GM08714 (cell line): ENCODE data around the gene VAT1L.

Experiments
- H3K4me3 ChIP-seq: fragments of 200-500 bp; sonication (Bioruptor generic); 2 replicates; pipeline ENCODE4 v1.5.1; 2014; ENCODE audit warnings: mild to moderate bottlenecking, low read length, inconsistent platforms
- ZNF274 ChIP-seq: IDR thresholded peaks from 2 replicates; pipeline ENCODE4 v1.6.1; 2012; ENCODE audit warnings: mild to moderate bottlenecking, low read depth, low read length

VAT1L gene

DNA sequence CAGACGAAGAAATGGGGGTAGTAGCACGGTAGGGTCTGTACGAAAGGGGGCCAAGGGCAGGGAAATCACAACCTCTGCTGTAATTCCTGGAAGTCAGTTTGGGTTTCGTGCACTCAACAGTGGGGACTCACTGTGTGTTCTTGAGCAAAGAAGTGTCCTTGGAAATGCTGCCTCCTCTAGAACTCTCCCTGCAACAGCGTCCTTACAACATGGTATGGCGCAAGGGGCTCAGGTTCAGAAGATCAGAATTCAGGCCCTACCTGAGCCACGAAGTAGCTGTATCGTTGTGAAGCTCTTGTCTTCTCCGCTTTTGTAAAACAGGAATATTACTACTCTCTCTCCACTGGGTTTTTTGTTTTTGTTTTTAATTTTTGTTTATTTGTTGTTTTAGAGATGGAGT is 127.7 kb downstream of the VAT1L start:
- no peak for TF ChIP-seq ZNF274
- H3K4me3 ChIP-seq = no peak overlapping the region

DNA sequence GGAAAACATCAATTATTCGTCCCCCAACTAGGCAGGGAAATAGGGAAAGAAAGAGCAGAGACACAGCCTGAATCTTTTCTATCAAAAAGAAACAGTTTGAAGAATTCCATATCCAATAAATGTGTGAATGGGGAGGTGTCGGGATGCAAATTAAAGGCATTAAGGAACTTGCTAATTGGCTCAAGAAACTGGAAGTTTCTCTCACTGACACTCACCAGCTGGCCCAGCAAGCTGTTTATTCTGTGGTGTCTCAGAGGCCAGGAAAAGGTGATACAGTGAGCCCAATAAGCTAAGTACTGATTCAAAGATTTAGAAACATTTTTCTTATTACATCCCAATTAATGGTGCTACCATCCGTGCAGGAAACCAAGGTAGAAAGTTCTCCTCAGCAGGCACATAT is 129.6 kb downstream of the VAT1L start:
- TF ChIP-seq ZNF274 = no peak

DNA sequence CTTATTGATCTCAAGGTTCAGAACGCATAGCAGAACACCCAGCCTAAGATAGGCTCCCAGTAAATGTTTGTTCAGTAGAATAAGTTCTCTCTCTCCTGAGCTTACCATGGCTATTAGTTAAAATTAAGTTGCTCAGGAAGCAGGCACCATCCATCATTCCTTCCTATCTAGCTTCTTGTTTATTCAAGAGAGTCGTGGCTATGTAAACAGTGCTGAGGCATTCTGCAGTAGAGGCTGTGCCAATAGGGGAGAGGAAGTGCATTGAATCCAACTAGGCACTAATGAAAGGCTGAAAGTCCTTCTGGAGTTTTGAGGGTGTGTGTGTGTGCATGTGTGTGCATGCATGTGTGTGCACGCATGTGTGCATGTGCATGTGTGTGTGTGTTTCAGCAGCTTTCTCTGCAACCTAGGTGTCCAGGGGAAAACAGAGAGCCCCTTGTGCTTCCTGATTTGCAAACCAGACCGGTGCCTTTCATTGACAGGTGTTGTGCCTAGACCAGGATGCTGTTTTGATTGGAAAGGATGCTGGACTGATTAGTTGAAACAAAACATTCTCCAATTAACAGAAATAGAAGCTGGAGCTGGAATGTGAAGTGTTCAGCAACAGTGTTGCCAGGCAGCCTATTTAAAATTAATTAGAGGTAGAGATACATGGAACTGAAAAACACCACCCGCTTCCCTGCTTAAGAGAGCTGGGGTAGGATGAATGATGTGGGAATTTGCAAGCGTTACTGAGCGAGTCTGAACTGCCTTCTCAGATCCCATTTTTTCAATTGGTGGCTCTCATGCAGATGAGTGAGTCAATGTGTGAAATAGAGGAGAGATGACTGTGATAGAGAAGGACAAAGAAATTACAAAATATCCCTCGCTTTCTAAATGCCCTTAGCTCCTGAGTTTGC is 130.7 kb downstream of the VAT1L start:
- no peak overlapping the region for H3K4me3 ChIP-seq
- TF ChIP-seq ZNF274 = no peak

More for the DNA sequence above, 129.6 kb downstream of the VAT1L start:
- H3K4me3 ChIP-seq = no peak overlapping the region

DNA sequence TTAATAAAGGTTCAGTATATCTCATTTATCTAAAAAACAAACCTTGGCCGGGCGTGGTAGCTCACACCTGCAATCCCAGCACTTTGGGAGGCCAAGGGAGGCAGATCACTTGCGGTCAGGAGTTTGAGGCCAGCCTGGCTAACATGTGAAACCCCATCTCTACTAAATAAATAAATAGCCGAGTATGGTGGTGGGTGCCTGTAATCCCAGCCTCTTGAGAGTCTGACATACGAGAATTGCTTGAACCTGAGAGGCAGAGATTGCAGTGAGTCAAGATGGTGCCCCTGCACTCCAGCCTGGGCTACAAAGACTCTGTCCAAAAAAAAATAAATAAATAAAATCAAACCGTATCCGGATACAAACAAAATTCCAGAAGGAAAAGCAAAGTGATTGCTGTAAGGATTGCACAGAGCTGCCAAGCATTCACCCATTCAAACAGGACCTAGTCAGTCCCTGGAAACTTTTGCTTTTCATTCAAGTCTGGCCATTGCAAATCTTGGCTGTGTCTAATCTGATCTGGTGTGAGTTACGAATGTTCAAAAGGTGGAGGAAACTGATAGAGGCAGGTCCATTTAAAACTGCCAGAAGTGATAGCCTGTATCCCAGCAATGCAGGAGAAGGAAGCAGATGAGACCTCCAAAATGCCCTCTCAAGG is 131.5 kb downstream of the VAT1L start:
- no peak for TF ChIP-seq ZNF274
- no peak overlapping the region for H3K4me3 ChIP-seq

DNA sequence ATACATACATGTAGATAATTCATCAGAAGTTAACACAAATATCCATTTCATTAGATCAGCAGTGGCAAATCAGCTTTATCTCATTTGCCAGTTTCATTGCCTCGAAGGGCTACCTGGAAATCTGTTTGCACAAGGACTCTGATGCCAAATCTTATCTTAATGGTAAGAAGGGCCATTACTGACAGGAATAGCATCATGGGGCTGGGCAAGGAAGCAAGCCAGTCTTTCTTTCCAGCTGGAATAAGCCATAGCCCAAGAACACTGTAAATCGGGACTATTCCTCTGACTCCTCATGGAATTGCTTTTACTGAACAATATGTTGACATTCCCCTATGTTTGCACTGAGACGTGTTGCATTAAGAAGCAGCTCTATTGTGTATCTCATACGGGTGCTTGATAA is 132.6 kb downstream of the VAT1L start:
- TF ChIP-seq ZNF274 = no peak
- H3K4me3 ChIP-seq = no peak overlapping the region

DNA sequence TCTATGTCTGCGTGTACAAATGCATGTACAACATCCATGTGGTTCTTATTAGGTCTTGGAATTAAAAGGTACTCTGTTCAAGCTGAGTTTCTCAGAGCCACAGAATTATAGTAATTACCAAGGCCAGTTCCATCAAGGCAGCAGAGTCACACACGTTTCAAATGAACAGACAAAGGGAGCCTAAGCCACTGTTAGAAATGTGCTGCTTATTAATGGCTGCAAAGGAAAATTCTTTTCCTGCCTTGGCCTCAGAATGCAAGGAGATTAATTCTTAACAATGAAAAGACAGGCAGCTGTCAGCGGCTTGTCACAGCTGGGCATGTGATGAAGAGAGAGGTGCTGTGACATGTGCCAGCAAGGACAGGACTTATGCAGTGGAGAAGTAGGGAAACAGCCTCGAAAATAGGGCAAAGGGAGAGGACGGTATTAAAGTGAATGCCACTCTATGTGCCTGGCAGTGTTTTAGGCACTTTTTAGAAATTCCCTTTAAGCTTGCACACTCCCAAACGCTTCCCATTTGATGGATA is 133.9 kb downstream of the VAT1L start:
- H3K4me3 ChIP-seq = no peak overlapping the region
- no peak for TF ChIP-seq ZNF274

DNA sequence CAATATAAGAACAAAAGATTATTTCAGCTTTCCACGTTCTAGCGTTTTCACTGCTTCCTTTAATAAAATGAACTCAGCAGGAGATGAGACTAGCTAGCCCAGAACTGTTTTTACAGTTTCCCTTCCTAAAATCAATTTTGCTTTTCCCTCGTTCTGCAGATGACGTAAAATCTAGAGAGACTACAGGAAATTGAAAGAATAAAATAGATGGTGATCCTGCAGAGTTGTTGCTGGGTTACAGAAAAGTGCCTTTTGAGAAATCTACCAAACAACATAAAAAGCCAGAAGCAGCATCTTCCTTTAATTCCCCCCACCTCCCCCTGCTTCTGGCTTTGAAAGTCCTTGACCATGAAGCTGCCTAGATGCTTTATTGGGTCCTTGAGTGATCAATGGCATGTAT is 137.2 kb downstream of the VAT1L start:
- H3K4me3 ChIP-seq = no peak overlapping the region
- no peak for TF ChIP-seq ZNF274

DNA sequence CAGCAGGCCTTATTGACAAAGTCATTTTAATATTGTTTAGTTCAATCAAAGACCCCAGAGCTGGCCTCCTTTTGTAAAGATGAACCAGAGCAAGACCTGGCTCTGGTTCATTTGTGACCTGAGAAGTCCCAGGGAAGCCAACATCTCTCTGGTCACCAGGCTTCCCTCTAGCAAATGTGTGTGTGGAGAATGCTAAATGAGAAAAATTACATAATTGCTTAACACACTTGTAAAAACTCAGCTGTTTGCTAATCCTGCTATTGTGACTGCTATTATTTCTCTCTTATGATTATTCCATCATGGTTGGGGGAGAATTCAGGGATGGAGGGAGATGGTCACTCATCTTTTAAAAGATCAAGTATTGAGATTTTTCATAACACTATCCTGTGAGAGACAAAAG is 139.7 kb downstream of the VAT1L start:
- no peak for TF ChIP-seq ZNF274
- H3K4me3 ChIP-seq = no peak overlapping the region

DNA sequence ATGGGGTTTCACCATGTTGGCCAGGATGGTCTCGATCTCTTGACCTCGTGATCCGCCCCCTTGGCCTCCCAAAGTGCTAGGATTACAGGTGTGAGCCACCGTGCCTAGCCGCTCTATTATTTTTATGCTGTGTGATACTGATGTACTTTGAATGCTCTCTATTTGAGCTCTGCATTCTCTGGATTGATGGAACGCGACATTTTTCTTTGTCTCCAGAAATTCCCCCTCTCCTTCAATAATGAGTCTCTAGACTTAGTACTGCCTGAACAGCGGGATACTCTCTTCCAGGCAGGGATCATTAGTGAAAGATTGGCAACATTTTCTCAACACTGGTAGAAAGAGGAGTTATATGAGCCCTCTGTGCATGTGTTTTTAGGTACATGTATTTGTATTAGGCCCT is 140.6 kb downstream of the VAT1L start:
- TF ChIP-seq ZNF274 = no peak
- H3K4me3 ChIP-seq = no peak overlapping the region

DNA sequence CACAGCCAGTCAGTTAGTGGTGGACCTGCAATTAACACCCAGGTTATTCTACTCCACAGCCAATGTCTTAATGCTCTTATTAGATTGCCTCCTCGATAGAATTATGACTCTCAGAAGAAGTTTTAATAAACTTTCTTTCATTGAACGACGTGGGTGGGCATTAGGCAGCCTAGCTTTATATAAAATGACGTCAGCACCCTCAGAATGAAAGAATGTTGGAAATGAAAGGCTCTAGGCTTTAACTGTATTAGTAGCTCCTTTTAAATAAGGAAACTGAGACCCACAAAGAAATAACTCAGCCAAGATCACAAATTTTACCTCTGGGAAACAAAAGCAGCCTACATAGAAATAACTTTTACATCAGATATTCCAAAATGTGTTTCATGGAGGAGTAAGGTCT is 142.7 kb downstream of the VAT1L start:
- H3K4me3 ChIP-seq = no peak overlapping the region
- no peak for TF ChIP-seq ZNF274

DNA sequence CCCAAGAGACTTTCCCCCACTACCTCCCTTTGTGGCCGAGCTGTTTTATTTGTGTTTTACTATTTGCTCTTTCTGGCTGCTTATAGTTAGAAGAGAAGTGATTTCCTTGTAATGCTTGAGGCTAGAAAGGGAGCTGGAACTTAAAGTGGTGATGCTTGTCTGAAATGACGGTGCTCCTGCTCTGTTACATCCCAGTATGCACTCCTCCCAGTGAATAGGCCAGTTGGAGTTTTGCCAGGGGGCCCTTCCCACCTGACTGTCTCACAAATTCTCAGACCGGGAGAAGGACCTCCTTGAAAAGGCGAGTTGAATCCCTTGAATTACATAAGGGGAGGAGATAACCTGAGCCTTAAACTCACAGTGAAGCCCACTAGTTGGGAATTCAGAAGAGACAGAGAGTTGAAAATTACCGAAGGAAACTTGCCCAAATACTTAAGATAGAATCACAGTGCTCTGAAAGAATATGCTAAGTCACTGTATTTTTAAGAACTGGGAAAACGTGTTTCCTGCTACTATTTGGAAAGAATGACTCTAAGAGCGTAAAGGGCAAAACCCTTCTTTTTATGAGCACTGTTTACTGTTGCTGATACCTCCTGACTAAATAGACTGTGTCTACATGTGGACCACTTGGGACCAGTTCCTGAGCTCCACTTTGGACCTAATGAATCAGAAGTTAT is 149.2 kb downstream of the VAT1L start:
- H3K4me3 ChIP-seq = no peak overlapping the region
- TF ChIP-seq ZNF274 = no peak

DNA sequence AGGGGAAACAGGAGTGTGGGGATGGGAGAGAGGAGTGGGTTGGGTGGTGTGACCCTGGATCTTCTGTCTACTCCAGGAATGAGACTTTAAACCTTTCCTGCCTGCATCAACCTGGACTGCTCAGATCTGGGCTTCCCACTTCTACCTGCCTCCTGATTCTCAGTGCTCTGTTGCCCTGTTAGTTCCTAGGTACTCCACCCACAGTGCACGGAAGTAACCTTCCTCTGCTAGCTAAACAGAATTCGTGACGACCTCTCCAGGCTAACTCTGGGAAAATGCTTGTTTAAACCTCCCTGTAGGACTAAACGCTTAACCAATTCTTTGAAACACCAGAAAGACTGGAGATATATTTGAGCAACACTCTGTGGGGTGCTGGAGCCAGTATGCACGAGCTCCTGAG is 150.5 kb downstream of the VAT1L start:
- no peak overlapping the region for H3K4me3 ChIP-seq
- TF ChIP-seq ZNF274 = no peak

DNA sequence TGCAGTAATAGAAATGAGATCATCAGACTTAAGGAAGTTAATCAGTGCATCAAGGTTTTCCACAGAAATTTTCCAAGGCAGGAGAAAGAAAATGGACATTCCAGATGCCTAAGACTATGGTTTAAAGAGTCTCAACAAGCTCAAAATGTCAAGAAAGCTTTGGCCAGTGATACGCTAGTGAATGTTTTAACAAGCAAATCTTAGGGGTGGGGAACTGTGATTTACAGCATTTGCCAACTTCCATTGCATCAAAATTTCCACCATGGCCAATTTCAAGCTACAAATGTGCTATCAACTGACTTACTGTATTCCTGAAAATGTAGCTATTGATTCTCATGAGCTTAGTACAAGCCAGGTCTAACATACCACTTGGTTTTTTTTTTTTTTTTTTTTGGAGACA is 151.6 kb downstream of the VAT1L start:
- no peak overlapping the region for H3K4me3 ChIP-seq
- no peak for TF ChIP-seq ZNF274

DNA sequence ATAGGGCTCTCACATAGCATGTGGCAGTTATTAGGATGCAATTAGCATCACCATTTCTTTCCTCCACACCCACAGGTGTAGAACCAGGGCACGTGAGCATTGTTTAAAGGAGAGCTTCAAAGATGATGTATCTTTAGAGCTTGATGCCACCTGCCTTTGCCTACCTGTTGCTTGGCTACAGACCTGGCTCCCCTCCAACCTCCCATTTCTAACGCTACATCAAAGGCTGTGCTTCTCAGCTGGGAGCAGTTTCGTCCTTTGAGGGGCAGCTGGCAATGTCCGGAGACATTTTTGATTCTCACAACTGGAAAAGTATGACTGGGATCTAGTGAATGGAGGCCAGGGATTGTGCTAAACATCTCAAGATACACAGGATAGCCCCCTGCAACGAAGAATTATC is 155.4 kb downstream of the VAT1L start:
- TF ChIP-seq ZNF274 = no peak
- H3K4me3 ChIP-seq = no peak overlapping the region

DNA sequence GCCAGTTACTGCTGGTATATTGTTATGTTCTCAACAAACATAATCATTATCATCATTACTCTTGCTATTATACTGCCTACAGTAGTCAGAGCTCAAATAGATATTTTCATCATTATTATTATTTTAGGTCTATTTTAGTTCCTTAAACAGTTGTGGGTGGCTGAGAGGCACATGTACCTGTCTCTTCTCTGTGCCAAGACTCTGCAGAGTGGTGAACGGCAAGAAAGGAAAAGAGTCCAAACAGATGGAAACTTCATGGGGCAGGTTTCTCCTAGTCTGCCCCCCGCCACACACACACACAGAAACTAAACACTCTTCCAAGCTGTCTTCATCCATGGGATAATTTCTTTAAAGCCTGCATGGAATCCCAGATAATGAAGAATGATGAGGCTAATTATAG is 156.3 kb downstream of the VAT1L start:
- H3K4me3 ChIP-seq = no peak overlapping the region
- no peak for TF ChIP-seq ZNF274

DNA sequence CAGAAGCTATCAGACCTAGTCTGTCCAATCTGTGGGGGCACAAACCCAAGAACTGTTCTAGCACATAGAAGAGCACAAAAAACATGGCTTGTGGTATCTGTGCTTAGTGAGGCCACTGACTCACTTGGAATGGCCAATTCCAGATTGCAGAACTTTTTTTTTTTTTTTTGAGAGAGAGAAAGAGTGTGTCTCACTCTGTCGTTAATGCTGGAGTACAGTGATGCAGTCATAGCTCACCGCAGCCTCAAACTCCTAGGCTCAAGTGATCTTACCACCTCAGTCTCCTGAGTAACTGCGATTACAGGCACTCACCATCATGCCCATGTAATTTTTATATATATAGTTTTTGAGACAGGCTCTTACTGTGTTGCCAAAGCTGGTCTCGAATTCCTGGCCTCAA is 156.8 kb downstream of the VAT1L start:
- H3K4me3 ChIP-seq = no peak overlapping the region
- TF ChIP-seq ZNF274 = no peak
